ENCODE measurements around the gene TSPAN9.

DNA sequence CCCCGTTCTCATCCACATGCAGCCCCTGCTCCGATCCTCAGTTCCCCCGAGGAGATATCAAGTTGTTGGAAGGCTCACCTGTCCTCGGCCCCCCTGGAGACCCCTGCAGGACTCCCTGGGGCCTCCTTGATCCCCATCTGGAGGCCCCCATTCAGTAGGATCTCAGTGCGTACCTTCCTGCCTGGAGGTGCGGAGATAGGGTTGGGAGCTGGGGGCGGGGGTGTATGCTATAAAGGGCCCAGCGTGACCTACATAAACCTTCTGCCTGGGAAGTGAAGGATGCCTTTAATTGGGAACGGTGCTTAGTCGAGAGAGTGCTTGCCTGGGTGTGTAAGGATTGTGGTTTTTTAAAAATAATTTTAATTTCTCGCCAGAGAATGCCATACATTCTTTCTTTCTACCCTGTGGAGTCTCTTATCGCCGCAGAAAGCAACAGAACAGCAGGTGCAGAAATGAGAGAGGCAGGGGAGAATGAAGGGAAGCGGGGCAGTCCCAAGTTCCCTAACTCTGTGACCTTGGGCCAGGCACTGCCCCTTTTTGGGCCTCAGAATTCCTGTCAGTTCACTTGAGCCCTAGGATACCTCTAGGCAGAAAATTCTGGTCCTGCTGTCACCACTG is 153.7 kb downstream of the TSPAN9 start:
- TF ChIP-seq, protein P1, sequence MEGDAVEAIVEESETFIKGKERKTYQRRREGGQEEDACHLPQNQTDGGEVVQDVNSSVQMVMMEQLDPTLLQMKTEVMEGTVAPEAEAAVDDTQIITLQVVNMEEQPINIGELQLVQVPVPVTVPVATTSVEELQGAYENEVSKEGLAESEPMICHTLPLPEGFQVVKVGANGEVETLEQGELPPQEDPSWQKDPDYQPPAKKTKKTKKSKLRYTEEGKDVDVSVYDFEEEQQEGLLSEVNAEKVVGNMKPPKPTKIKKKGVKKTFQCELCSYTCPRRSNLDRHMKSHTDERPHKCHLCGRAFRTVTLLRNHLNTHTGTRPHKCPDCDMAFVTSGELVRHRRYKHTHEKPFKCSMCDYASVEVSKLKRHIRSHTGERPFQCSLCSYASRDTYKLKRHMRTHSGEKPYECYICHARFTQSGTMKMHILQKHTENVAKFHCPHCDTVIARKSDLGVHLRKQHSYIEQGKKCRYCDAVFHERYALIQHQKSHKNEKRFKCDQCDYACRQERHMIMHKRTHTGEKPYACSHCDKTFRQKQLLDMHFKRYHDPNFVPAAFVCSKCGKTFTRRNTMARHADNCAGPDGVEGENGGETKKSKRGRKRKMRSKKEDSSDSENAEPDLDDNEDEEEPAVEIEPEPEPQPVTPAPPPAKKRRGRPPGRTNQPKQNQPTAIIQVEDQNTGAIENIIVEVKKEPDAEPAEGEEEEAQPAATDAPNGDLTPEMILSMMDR (conservative IDR thresholded peaks at IDR 0.05) = no peak
- no peak for TF ChIP-seq EZH2 (IDR thresholded peaks at IDR 0.05; ENCODE audit: low read depth)
